H1 (cell line): ENCODE results near the gene STEAP2. TPM values are rescaled to one million over a fixed set of nuclear protein-coding genes. Genes with fewer than 3 reads are reported as not detected.

Experiments used
- CTCF ChIA-PET: fragments of 300-600 bp; sonication (Branson Sonifier 250); formaldehyde crosslinking; loops from one replicate; lab custom pipeline; 2021; ENCODE audit not compliant: partially characterized antibody; lab: Charles Lee
- POLR2A ChIA-PET: fragments of 300-600 bp; sonication (Branson Sonifier 250); formaldehyde crosslinking; loops from one replicate; lab custom pipeline; 2021; ENCODE audit warnings: inconsistent platforms; ENCODE audit not compliant: partially characterized antibody; lab: Charles Lee
- DNase-seq, 2 experiments: peaks; one replicate each; pipeline versions ENCODE4 v3.0.0 to v3.0.0-alpha.2; 2010 to 2022; ENCODE audit warnings: low spot score in 2 of 2, low read depth in 1 of 2, mixed read lengths in 1 of 2
- FAIRE-seq: peaks from 2 replicates; lab custom pipeline; 2011; peaks lifted over from hg19 to GRCh38; lab: Jason Lieb, UNC
- H2AFZ ChIP-seq: 2 replicates; pipeline ENCODE4 v1.8.1; 2012; ENCODE audit warnings: low read length, inconsistent platforms
- H2AK5ac ChIP-seq: 2 replicates; pipeline ENCODE4 v1.6.1; 2013; ENCODE audit warnings: low read depth, low read length
- H2BK120ac ChIP-seq: replicated peaks from 2 replicates; pipeline ENCODE3; 2013; ENCODE audit warnings: low read depth, low read length, inconsistent platforms
- H2BK12ac ChIP-seq: 2 replicates; pipeline ENCODE4 v1.6.1; 2013; ENCODE audit warnings: low read depth, low read length
- H2BK15ac ChIP-seq: 2 replicates; pipeline ENCODE4 v1.6.1; 2013; ENCODE audit warnings: low read length
- H2BK20ac ChIP-seq: 2 replicates; pipeline ENCODE4 v1.6.1; 2013; ENCODE audit warnings: low read length
- H2BK5ac ChIP-seq: 2 replicates; pipeline ENCODE4 v1.6.1; 2013; ENCODE audit warnings: low read depth, low read length
- H3K14ac ChIP-seq: 2 replicates; pipeline ENCODE4 v1.6.1; 2013; ENCODE audit warnings: inconsistent platforms; ENCODE audit not compliant: insufficient read length
- H3K18ac ChIP-seq: 2 replicates; pipeline ENCODE4 v1.6.1; 2013; ENCODE audit warnings: low read length; ENCODE audit errors: extremely low read depth
- H3K23ac ChIP-seq: 2 replicates; pipeline ENCODE4 v1.6.1; 2013; ENCODE audit warnings: inconsistent platforms; ENCODE audit not compliant: insufficient read length
- H3K23me2 ChIP-seq: 2 replicates; pipeline ENCODE4 v1.6.1; 2013; ENCODE audit warnings: low read depth, low read length
- H3K27ac ChIP-seq: 2 replicates; pipeline ENCODE4 v1.6.1; 2011; ENCODE audit warnings: low read depth, low read length, inconsistent platforms
- H3K27me3 ChIP-seq, 4 experiments: replicated peaks in 1 of 4; 1 replicate in 1 of 4; 2 replicates in 3 of 4; pipeline versions ENCODE4 v1.6.1 to v1.8.1; 2011 to 2013; ENCODE audit warnings: low read length in 3 of 4, mild to moderate bottlenecking in 3 of 4, inconsistent platforms in 2 of 4, mixed read lengths in 2 of 4, moderate library complexity in 1 of 4; ENCODE audit not compliant: control insufficient read depth in 3 of 4, insufficient read depth in 3 of 4; ENCODE audit errors: extremely low read depth in 1 of 4
- H3K36me3 ChIP-seq, 4 experiments: 2 replicates each; pipeline versions ENCODE4 v1.6.1 to v1.8.1; 2011 to 2013; ENCODE audit warnings: mild to moderate bottlenecking in 4 of 4, low read length in 3 of 4, moderate library complexity in 2 of 4, control low read depth in 1 of 4, inconsistent platforms in 1 of 4; ENCODE audit not compliant: insufficient read depth in 4 of 4, control insufficient read depth in 2 of 4
- H3K4ac ChIP-seq: replicated peaks from 2 replicates; pipeline ENCODE3; 2013; ENCODE audit warnings: low read length, low read depth, mixed read lengths, inconsistent platforms; ENCODE audit not compliant: insufficient read length
- H3K4me1 ChIP-seq, 4 experiments: replicated peaks in 1 of 4; 1 replicate in 1 of 4; 2 replicates in 3 of 4; pipeline versions ENCODE4 v1.6.1 to v1.8.1; 2011 to 2013; ENCODE audit warnings: low read length in 3 of 4, inconsistent platforms in 2 of 4, mixed read lengths in 1 of 4; ENCODE audit not compliant: insufficient read depth in 4 of 4, control insufficient read depth in 3 of 4
- H3K4me2 ChIP-seq, 2 experiments: 2 replicates each; pipeline versions ENCODE4 v1.6.1 to v1.8.1; 2011 to 2013; ENCODE audit warnings: low read depth in 2 of 2, low read length in 2 of 2, control low read depth in 1 of 2, inconsistent platforms in 1 of 2, mild to moderate bottlenecking in 1 of 2; ENCODE audit not compliant: insufficient read depth in 1 of 2
- H3K4me3 ChIP-seq, 4 experiments: fragments of 200-600, 300-600 bp in 1 of 4; sonication (generic), shearing (Covaris generic), sonication (Bioruptor Twin) in 1 of 4; 2 replicates each; pipeline versions ENCODE4 v1.5.1 to v1.8.1; 2011 to 2016; ENCODE audit warnings: low read length in 4 of 4, low read depth in 3 of 4, control low read depth in 2 of 4, inconsistent platforms in 2 of 4, mild to moderate bottlenecking in 2 of 4, mixed read lengths in 1 of 4, moderate library complexity in 1 of 4; ENCODE audit not compliant: insufficient read depth in 2 of 4; ENCODE audit errors: extremely low read depth in 1 of 4
- H3K56ac ChIP-seq: replicated peaks from 2 replicates; pipeline ENCODE3; 2013; ENCODE audit warnings: low read depth, mild to moderate bottlenecking, mixed read lengths, low read length, inconsistent platforms; ENCODE audit not compliant: insufficient read length
- H3K79me1 ChIP-seq: 2 replicates; pipeline ENCODE4 v1.6.1; 2013; ENCODE audit warnings: low read depth, low read length, control low read depth
- H3K79me2 ChIP-seq, 2 experiments: 2 replicates each; pipeline versions ENCODE4 v1.6.1 to v1.8.1; 2012 to 2013; ENCODE audit warnings: low read length in 2 of 2, mild to moderate bottlenecking in 2 of 2, inconsistent platforms in 1 of 2; ENCODE audit not compliant: insufficient read depth in 2 of 2, control insufficient read depth in 1 of 2
- H3K9ac ChIP-seq, 4 experiments: replicated peaks in 1 of 4; 1 replicate in 1 of 4; 2 replicates in 3 of 4; pipeline versions ENCODE4 v1.6.1 to v1.8.1; 2011 to 2013; ENCODE audit warnings: low read depth in 3 of 4, low read length in 3 of 4, control low read depth in 2 of 4, mild to moderate bottlenecking in 2 of 4, moderate library complexity in 2 of 4, inconsistent platforms in 1 of 4; ENCODE audit errors: extremely low read depth in 1 of 4
- H3K9me3 ChIP-seq, 2 experiments: 2 replicates each; pipeline versions ENCODE4 v1.6.1 to v1.8.1; 2012 to 2013; ENCODE audit warnings: mild to moderate bottlenecking in 2 of 2, moderate library complexity in 2 of 2, control low read depth in 1 of 2, inconsistent platforms in 1 of 2, low read depth in 1 of 2, low read length in 1 of 2, mixed read lengths in 1 of 2; ENCODE audit not compliant: insufficient read depth in 2 of 2
- H4K20me1 ChIP-seq, 2 experiments: replicated peaks in 1 of 2; 2 replicates each; pipeline versions ENCODE3 to v1.8.1; 2011 to 2013; ENCODE audit warnings: inconsistent platforms in 2 of 2, low read length in 2 of 2, mild to moderate bottlenecking in 1 of 2; ENCODE audit not compliant: insufficient read depth in 2 of 2, control insufficient read depth in 1 of 2
- H4K5ac ChIP-seq: 2 replicates; pipeline ENCODE4 v1.6.1; 2013; ENCODE audit warnings: low read length, low read depth, mixed read lengths, inconsistent platforms; ENCODE audit not compliant: insufficient read length
- H4K8ac ChIP-seq: 2 replicates; pipeline ENCODE4 v1.8.0; 2013; ENCODE audit warnings: mild to moderate bottlenecking, moderate library complexity, low read length, inconsistent platforms; ENCODE audit not compliant: insufficient read depth; ENCODE audit errors: extremely low read depth
- H4K91ac ChIP-seq: replicated peaks from 2 replicates; pipeline ENCODE3; 2013; ENCODE audit warnings: low read length, mixed read lengths, inconsistent platforms; ENCODE audit not compliant: insufficient read length
- TCF12 ChIP-seq: IDR thresholded peaks from 2 replicates; pipeline ENCODE4 v1.6.1; 2011; ENCODE audit warnings: low read depth, mild to moderate bottlenecking, low read length
- YY1 ChIP-seq: IDR thresholded peaks from 2 replicates; pipeline ENCODE4 v1.6.1; 2011; ENCODE audit warnings: low read depth, mild to moderate bottlenecking, low read length
- WGBS, 2 experiments: shearing (Covaris generic) in 1 of 2; methylation state at CpG; one replicate each; pipeline versions ENCODE4 v1.1.6 to v1.1.7; 2013 to 2015; ENCODE audit warnings: low lambda C conversion rate in 2 of 2, mixed read lengths in 2 of 2, inconsistent platforms in 1 of 2, low coverage in 1 of 2, missing lambda C conversion rate in 1 of 2; ENCODE audit not compliant: insufficient replicate concordance in 2 of 2, insufficient coverage in 1 of 2, insufficient read length in 1 of 2; ENCODE audit errors: extremely low coverage in 1 of 2, missing lambda C conversion rate in 1 of 2; 5-methylcytosine and 5-hydroxymethylcytosine counted together
- polyA plus RNA-seq, 7 experiments: library from polyadenylated mRNA; depleted of rRNA in 3 of 7; stranded (reverse) in 5 of 7; unstranded in 2 of 7; fragments of >200 nt in 5 of 7; fragments of 200-250 nt in 2 of 7; gene quantifications; 1 replicate in 5 of 7; 2 replicates in 1 of 7; 4 replicates in 1 of 7; pipeline versions ENCODE4 v1.2.1 to v1.2.3, GENCODE V29; 2011 to 2013; ENCODE audit warnings: missing spikeins in 2 of 7, mixed read lengths in 2 of 7
- total RNA-seq: library from RNA; stranded (reverse); fragmentation: NEBNext Ultra II Directional; extraction: Animal tissue kit (Norgen Biotek cat#: 25700); gene quantifications from 2 replicates; pipeline ENCODE4 v1.2.1, GENCODE V29; 2021

STEAP2 gene
- total and polyA plus RNA-seq, 2 of the 8 experiments (the other 6 are each of a cell fraction or from before 2014, with no cell fraction given) = 13.4 to 18.4 TPM

- H4K20me1 ChIP-seq = peaks cover 0 to 1% of the 10 kb centered on the region in 2 experiments
- WGBS, 2 experiments = 91% methylated on average over 3 of the region's 3 CpGs; no CpG with 5 or more reads in 1 of the 2 experiments
- H3K14ac ChIP-seq = no peak overlapping the region
- no peak overlapping the region for H2BK20ac ChIP-seq
- H3K27ac ChIP-seq = no peak overlapping the region
- ChIA-PET POLR2A (interaction anchor here (0.6 to 4.1 kb wide), 4 partner anchors 11 to 352 kb away, joined by 3 to 28 read pairs (median 4); no protein-coding TSS in a partner anchor), CTCF (interaction anchor here (0.6 to 2.3 kb wide), 4 partner anchors 31 to 770 kb away, joined by 3 to 13 read pairs (median 3); partner anchors contain the start of gene STEAP2)
- peaks cover 0 to 6% (median 3%) of the 10 kb centered on the region in 4 experiments; a peak in 5 of 7 replicates for H3K4me1 ChIP-seq
- no peak overlapping the region for H2BK120ac ChIP-seq
- H2BK15ac ChIP-seq = no peak overlapping the region
- H4K8ac ChIP-seq = no peak overlapping the region
- H4K5ac ChIP-seq = no peak overlapping the region
- H3K9ac ChIP-seq = no peak overlapping the region
- H3K9me3 ChIP-seq = no peaks in the 10 kb centered on the region
- H2BK5ac ChIP-seq = no peak overlapping the region
- H2AFZ ChIP-seq = no peak overlapping the region
- peaks cover 0 to 3% (median 1%) of the 10 kb centered on the region in 4 experiments; a peak in 2 of 7 replicates for H3K27me3 ChIP-seq
- H3K23me2 ChIP-seq = peaks cover 8% of the 10 kb centered on the region
- H3K4me2 ChIP-seq = no peak overlapping the region
- H3K4ac ChIP-seq = no peak overlapping the region
- H3K23ac ChIP-seq = no peak overlapping the region
- no peaks in the 10 kb centered on the region for H3K79me2 ChIP-seq
- H3K4me3 ChIP-seq = no peak overlapping the region
- H2BK12ac ChIP-seq = no peak overlapping the region
- H3K56ac ChIP-seq = no peak overlapping the region
- H4K91ac ChIP-seq = no peak overlapping the region
- H2AK5ac ChIP-seq = no peak overlapping the region
- H3K36me3 ChIP-seq = no peaks in the 10 kb centered on the region
- TF ChIP-seq TCF12 (no peak), YY1 (peak; percentile 43; the same call in 1 of the 2 replicates)
- H3K79me1 ChIP-seq = no peaks in the 10 kb centered on the region
- no peak overlapping the region for H3K18ac ChIP-seq
- FAIRE-seq = no peak
- DNase-seq = no peak
These were observed 31.0 kb downstream of the STEAP2 start for GRCh38 chr7:90242369-90243168.
